Kidney tubule cell (primary cell): ENCODE measurements around the gene LRBA.
A peak's percentile ranks its signal among the peaks of the same experiment; 100 is the strongest.

Experiments
- DNase-seq: peaks from one replicate; pipeline ENCODE4 v3.0.0-alpha.2; 2018; ENCODE audit warnings: low spot score

Gene LRBA

DNA sequence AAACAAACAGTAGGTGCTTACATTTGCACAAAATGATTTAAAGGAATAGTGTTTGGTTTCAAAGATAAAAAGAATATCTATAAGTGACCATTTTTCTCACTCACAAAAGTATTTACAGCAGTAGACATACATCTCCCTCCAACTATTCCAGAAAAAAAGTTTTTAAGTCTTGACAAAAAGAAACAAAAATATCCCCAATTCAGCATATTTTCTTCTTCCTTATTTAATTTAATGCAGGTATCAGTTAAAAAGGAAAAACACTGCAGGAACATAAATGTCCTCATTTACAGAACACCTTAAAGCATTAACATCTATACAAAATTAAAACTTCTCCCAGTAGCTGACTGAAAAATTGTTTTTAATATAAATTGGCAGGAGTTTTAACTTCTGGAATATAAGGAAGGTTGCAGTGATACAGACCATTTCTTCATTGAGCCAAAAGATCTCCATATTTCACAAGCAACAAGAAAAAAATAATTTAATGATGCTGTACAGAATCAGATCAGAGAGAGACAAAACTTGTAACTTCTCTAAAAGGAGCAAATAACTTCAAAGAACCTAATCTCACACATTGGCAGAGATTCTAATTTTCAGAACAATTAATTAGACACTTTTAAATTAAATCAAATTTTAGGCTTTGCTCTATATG lies 428.8 kb downstream of the LRBA start:
- DNase-seq: no peak

DNA sequence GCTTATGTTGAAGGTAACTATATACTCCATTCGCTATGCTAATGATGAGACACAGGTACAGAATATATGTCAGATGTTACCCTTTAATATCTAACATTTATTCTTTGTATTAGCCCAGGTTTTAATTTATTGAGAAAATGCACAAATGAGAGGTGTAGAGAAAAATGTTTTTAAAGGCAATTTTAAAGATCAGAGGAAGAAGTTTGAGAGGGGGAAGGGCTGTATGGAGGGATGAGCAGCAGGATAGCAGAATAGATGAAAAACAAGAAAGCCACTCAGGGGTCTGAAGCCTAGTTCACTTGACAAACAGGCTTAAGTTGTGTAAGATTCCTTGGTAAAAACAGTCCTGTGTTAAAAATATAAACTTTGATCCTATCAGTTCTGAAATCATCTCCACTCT lies 429.5 kb downstream of the LRBA start:
- no peak for DNase-seq

DNA sequence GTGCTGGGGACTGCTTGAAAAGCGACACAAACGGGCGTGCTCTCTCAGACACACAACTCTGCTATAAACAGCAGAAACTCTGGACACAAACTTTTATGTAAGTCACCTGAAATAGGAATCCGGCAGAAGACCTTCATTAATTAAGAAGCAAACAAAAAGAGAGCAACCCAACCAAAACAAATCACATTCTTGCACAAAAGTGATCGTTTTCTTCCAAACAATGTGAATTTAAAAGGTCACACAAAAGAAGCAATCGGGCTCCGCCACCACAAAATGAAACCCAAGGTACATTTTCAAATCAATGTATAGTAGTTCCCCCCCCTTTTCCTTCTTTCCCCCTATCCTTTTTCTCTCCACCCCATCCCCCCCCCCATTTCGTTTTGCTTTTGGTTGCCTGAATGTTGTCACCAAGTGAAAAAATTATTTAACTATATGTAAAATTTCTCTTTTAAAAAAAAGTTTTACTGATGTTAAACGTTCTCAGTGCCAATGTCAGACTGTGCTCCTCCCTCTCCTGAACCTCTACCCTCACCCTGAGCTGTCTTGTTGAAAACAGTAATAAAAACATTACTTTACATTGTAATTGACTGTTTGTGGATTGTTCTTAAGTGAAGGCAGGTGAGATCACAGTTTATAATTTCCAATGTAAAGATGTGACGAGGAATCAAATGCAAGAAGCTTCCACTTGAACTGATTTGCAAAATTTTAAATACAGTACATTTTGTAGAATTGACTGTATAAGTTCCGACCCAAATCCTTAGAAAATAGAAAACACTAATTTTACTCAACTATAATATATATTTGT lies 430.8 kb downstream of the LRBA start:
- DNase-seq: no peak

DNA sequence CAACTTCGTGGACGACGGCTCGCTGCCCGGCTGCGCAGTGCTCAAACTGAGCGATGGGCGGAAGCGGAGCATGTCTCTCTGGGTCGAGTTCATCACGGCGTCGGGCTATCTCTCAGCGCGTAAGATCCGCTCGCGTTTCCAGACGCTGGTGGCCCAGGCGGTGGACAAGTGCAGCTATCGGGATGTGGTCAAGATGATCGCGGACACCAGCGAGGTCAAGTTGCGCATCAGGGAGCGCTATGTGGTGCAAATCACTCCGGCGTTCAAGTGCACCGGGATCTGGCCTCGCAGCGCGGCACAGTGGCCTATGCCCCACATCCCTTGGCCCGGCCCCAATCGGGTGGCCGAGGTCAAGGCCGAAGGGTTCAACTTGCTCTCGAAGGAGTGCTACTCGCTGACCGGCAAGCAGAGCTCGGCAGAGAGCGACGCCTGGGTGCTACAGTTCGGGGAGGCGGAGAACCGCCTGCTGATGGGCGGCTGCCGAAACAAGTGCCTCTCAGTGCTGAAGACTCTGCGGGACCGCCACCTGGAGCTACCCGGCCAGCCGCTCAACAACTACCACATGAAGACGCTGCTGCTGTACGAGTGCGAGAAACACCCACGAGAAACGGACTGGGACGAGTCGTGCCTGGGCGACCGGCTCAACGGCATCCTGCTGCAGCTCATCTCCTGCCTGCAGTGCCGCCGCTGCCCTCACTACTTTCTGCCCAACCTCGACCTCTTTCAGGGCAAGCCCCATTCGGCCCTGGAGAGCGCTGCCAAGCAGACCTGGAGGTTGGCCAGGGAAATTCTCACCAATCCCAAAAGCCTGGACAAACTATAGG lies 431.6 kb downstream of the LRBA start:
- no peak for DNase-seq

DNA sequence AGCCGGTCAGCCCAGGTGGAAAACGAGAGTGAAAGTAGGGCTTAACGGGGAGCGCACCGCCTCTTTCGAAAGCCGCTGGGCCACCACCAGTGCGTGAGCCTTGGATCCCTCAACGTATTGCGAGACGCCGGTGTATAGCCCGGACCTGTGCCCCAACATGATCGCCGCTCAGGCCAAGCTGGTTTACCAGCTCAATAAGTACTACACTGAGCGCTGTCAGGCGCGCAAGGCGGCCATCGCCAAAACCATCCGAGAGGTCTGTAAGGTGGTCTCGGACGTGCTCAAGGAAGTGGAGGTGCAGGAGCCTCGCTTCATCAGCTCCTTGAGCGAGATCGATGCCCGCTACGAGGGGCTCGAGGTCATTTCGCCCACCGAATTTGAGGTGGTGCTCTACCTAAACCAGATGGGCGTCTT lies 432.2 kb downstream of the LRBA start:
- DNase-seq: no peak

DNA sequence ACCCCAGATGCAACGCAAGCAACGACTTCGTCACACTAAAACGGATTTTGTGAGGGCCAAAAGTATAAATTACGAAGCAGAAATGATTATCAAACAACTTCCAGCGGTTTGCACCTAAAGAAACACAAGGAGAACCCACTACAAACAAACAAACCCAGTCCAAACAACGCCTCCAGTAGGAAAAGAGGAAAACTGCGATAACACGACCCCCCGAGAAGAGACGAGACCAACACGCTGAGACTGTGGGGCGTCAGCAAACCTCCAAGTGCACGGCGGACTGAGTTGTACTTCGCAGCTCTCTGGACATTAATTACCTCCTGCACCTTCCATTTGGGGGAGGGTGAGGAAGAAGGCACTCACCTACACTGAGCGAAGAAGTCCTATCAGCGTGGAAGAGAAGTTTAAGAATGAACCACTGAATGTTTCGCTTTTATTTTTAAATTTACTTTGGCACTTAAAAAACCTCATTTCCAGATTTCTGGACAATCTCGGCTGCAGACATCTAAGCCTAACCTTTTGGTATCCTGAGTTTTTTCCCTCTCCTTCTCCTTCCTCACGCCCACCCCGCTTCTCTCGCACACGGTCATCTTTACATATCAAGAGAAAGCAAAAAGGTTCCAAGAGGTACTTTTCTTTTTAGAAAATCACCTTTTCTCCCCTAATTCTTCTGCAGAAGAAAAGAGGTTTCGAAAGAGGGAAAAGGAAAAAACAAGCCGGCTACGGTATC lies 432.8 kb downstream of the LRBA start, which contains the start of gene MAB21L2:
Gene MAB21L2 (plus strand): TSS at position 6 of the 727 bp plus-strand sequence. CDS start 879 bp downstream, outside the sequence.
- no peak for DNase-seq

DNA sequence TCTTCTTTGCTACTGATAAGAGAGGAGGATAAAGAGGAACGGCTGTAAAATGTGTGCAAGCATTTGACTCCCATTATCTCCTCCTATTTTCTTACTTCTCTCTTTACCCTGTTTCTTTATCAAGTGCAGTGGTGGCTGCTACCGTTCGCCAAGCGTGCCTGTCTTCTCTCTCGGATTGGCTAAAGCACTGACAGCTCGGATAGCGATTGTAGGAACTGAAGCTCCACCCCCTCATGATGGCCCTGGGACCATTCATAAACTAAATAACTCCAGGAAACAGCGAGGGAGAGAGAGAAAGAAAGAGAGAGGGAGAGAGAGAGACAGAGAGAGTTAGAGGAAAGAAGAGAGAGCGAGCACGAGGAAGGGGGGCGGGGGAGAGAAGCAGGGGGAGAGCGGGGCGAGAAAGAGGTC lies 433.4 kb downstream of the LRBA start:
- DNase-seq: no peak

DNA sequence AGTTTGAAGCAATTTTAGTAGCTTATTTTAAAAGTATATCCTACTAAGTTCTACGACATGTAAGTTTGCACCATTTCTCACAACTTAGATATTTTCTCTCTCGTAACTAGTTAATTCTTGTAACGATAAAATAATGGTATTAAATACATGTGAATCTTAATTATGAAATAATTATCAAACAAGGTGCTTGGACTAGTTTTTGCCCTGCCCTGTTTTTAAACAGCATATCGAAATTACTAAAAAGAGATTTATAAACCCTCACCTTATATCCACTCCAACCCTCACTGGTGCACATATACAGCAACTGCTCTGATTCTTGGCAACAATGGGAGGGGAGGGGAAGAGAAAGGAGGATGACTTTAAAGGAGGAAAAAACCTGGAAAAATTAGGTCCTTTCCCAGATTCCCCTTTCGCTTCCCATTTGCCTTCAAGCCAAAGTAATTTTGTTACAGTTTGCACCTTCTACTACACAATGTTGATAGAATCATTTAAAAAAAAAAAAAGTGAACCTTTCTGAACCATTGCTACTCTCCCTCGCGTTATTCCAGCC lies 434.0 kb downstream of the LRBA start:
- no peak for DNase-seq

DNA sequence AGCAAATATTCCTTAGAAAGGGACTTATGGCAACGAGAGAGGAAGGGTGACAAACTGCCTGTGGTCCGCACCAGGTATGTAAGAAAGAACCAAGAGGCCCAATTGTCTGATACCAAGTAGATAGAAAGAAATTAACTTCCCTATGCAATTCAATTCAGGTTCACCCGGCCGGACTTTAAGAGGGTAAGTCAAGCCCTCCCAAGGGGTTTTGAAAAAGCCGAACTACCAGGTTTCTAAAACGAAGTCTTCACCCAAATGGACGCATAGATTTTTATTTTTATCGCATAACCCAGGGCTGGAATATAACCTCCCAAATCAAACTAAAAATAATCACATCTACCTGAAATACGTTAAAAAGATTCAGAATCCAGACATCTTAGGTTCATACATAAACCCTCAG lies 434.8 kb downstream of the LRBA start:
- DNase-seq: no peak

DNA sequence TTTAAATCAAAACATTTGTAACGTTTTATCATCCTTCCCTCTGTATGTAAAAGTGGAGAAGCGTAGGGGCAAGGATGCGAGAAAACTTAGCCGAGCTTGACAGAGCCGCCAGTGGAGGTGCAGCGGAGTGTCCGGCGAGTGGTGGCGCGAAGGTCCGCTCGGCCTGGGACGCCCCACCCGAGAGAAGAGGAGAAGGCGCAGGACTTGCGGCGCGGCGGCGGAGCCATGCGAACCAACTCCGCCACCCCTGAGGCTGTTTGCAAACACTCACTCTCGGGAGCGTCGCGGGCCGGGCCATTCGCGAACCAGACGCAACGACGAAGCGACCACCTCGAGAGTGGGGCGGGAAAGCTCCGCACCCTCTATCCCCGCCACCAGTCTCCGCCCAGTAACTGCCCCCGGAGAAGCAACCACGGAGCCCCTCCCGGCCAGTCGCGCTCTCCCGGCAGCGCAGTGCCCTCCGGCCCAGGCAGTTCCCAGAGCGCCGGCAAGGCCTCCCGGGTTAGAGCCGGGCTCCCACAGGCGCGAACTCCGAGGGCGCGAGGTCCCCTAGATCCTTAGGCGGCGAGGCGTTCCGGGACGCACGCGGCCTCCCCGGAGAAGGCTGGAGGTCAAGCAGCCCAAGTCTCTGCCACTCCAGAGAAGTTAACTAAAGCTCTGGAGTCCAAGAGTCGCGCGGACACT lies 435.4 kb downstream of the LRBA start:
- DNase-seq: peak; percentile 33

DNA sequence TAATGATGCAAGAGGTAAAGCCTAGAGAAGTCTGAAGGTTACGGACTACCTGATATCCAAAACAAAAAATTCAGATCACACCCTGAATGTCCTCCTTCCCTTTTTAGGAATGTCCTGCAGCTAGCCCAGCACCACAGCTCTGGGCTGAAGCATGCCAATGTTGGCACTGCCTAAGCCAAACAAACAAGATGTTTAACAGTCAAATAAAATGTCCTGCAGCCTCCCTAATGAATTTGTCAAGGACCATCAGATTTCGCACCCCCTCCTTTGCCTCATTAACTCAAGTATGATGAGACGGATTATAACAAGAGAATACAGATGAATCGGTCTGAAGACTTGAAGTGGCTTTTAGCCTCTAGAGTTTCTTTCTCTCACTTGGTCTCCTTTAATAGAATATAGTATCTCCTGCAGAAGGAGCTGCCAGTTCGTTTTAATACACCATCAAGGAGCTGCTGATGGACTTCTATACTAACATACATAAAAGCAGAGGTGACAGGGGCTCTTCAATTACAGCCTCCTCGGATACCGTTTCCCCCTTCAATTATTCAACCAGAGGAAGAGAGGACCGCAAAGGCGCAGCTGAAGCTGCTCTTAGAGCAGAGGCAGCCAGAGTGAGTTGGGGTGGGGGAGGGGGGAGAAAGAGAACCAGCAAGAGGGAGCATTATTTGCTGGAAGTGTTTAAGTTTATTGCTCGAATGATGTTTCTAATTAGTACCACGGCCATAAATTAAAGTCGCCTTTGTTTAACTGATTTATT lies 436.2 kb downstream of the LRBA start:
- peak; percentile 30 for DNase-seq

DNA sequence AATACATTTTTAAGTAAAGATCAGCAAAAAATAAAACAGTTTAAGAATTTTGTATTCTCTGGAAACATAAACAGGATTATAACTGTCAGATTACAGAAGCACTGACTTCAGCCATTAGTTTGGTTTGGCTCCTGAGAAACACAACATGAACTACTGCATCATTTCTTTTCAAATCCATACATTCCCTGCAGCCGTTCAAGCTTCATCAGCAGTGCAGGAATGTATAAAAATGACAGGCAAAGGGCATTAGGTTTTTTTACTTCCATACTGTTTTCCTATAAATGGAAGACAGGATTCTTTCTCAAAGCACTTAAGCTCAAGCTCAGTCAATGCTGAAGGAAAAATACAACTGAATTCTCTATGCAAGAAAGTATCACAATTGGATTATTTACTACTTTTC lies 437.3 kb downstream of the LRBA start:
- DNase-seq: no peak

DNA sequence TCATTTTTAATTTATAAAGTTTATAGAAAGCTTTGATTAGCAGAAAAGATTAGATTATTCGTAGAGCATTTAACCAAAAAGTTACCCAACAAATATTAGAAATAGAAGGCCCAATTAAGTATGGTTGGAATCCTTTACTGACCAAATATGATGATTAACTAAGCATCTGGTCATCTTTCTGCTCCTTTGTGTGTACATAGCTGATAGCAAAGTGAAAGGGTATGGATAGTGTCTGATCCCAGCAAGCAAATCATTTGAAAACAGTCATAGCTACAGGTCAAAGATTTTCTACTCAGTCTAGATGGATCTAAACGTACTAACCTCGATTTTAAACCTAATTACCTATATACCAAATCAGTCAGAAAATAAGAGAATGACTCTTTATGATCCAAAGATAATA lies 440.4 kb downstream of the LRBA start:
- DNase-seq: no peak

DNA sequence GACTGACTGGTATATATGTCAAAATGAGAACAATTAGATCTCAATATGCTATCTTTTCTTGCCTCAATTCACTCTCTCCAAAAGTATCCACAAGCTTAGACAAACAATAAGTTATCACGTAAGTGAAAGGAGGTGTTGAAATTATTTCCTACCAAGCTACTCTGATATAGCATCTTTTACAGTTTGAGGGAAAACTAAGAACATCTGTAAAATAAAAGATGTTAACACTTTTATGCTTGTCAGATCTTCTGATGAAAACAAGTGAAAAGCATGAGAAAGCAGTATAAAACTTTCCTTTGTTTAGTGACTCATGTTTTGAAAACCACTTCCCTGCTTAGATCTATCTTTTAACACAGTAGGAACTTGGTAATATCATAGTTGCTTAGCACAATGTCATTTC lies 441.6 kb downstream of the LRBA start:
- peak; percentile 34 for DNase-seq

DNA sequence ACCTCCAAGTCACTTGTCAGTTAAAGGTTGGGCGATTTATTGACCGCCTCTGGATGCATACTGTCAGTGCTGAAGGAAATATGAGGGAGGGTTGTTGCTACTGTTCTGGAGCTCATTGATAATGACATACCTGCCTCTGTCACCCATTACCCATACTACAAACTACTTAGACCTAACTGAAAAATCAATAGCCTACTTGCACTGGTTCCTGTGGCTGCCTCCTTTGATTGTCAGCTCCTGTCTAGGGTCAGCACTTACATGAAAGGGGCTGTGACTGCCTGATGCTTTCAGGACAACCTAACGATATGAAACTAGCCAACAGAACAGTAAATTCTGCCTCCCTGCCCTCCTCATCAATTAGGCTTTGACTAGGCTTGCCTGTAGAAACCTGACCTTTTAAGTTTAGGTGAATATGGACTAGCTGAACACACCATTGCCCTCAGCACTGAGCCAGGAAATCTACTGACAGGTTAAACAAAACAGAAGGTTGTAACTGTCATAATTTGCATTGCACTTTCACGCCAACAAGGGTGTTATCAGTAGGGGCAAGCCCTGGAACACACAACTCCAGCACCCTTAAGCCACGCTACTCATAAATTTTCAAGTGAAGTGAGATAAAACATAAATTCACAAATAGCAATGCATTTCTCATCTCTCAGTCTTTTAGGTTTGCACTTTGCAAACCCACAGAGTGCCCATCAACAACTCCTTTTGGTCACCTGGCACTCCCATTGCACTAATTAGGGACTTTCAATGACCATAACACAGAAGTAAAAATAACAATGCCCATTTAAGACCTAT lies 442.2 kb downstream of the LRBA start:
- DNase-seq: no peak

DNA sequence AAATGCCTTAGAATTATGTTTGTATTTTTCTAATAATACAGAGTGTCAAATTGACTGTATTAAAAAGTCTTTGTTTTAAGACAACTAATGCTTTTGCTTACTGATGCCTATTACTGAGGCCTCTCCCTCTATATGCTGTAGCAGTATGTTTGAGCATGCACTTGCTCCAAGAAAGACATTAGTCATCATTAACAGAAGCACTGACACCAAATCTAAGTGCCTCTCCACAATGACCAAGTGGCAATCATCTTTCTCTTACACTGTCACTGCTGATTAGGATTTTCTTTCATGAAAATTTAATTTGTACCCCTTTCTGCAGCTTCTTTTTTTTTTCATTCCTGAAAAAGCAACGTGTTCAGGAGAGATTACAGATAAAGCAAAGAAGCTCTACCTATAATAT lies 444.2 kb downstream of the LRBA start:
- DNase-seq: peak; percentile 13

DNA sequence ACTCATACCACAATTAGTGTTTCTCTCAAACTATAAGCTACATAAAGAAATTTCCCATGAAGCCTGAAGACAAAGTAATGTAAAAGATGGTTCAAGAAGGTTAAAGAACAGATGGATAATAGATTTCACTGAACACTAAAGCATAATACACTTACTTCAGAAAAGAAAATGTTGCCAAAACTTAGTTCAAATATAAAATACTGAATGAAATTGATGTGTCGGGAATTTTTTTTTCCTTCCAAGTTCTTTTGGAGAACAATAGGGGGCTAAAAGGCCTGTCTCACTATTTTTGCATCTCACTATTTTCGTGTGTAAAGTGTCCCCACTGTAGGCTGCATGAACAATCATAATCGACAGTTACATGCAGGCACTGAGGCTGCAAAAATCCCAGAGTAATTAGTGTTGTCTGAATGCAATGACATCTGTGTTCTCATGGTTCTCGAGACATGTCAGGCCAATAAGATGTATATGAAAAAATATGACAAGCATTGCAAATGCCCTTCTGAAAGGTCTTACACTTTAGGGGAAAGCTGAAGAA lies 445.0 kb downstream of the LRBA start:
- no peak for DNase-seq

DNA sequence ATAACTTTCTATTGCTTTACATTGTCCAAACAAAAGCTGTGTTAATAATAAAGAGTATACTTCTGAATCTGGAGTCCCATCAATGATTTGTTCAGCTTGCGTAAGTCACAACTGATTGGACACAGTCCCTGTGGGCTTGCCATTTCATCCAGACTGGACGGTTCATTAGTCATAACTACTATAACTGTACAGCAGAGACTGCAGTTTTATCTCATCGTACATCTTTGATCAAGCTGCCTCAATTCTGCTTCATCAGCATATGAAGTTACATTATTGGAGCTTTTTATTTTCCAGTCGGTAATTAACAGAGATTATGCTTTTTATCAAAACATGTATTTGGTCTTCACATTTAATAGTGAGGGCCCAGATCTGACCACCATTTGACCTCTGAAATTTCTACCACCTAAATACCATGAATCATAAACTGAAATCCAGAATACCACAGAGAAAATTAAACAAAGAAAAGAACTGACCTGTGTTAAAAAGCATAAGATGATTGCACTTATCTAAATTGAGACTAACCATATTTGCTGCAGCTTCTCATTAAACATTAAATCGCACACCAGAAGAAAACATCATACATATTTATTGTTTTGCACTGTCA lies 445.6 kb downstream of the LRBA start:
- peak; percentile 74 for DNase-seq

DNA sequence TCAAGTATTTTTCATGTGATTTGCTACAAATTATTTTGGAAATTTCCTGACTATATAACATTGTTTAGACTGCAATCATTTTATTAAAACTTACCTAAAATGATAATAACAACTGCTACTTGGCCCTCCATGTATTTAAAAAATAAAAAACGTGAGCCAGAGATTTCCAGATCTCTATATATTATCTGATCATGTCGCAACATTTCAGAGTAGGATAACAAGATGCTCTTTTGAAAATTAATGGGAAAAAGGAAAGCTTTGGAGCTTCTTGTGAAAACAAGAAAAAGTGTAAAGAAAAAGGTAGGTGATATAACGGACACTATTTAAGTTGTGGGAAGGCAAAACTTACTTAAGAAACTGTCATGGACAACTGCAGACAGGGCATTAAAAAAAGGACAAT lies 448.0 kb downstream of the LRBA start:
- DNase-seq: no peak
